ENCODE data around the gene DCXR.

DNA sequence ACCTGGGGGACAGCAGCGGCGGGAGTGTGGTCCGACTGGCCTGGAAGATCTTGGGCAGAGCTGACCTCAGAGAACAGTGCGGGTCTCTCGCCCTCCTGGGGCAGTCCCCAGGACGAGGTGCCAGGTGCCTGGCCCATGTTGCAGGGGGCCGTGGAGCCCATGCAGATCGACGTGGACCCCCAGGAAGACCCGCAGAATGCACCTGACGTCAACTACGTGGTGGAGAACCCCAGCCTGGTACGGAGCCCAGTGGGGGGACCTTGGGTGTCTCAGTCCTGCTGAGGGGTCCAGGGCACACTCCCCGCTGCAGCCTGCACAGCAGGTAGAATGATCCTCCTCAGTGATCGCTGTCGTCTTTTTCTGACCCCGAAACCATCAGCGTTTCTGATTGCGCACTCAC lies 15.6 kb upstream of the DCXR start:
- TF ChIP-seq, protein P1, sequence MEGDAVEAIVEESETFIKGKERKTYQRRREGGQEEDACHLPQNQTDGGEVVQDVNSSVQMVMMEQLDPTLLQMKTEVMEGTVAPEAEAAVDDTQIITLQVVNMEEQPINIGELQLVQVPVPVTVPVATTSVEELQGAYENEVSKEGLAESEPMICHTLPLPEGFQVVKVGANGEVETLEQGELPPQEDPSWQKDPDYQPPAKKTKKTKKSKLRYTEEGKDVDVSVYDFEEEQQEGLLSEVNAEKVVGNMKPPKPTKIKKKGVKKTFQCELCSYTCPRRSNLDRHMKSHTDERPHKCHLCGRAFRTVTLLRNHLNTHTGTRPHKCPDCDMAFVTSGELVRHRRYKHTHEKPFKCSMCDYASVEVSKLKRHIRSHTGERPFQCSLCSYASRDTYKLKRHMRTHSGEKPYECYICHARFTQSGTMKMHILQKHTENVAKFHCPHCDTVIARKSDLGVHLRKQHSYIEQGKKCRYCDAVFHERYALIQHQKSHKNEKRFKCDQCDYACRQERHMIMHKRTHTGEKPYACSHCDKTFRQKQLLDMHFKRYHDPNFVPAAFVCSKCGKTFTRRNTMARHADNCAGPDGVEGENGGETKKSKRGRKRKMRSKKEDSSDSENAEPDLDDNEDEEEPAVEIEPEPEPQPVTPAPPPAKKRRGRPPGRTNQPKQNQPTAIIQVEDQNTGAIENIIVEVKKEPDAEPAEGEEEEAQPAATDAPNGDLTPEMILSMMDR (IDR thresholded peaks at IDR 0.05) = no peak
- no peak for TF ChIP-seq POLR2A (IDR thresholded peaks at IDR 0.05)
